Panc1 (cell line): Measurements from ENCODE around the gene FAM13A. TPM values are rescaled to one million over a fixed set of nuclear protein-coding genes. Genes with fewer than 3 reads are reported as not detected.

Source experiments
- ATAC-seq: fragments of 200-7000 bp; cut with Tn5 transposase; 2 replicates; pipeline ENCODE4 v1.9.1; 2020; ENCODE audit warnings: mild to moderate bottlenecking, moderate library complexity
- BruUV-seq: library from RNA; stranded (reverse); fragments of 400-500 nt; replicated peaks from 2 replicates; lab custom pipeline; 2021; lab: Mats Ljungman, UMichigan
- CTCF ChIA-PET: fragments of 300-600 bp; sonication (Branson Sonifier 250); formaldehyde crosslinking; loops from one replicate; lab custom pipeline; 2022; ENCODE audit warnings: antibody characterized with exemption; lab: Charles Lee
- POLR2A ChIA-PET: fragments of 300-600 bp; sonication (Branson Sonifier 250); formaldehyde crosslinking; loops from one replicate; lab custom pipeline; 2022; ENCODE audit warnings: antibody characterized with exemption; lab: Charles Lee
- DNase-seq: peaks from one replicate; pipeline ENCODE4 v3.0.0-alpha.2; 2010; ENCODE audit warnings: low read depth, low spot score
- H3K27ac ChIP-seq: 2 replicates; pipeline ENCODE4 v1.5.1; 2011; ENCODE audit warnings: mild to moderate bottlenecking, low read length, inconsistent platforms
- H3K27me3 ChIP-seq: fragments of 200-500 bp; sonication (Bioruptor generic); 2 replicates; pipeline ENCODE4 v1.6.0; 2014; ENCODE audit warnings: low read length, inconsistent platforms; ENCODE audit not compliant: control insufficient read depth, insufficient read depth
- H3K36me3 ChIP-seq: fragments of 200-500 bp; sonication (Bioruptor generic); 2 replicates; pipeline ENCODE4 v1.5.1; 2014; ENCODE audit warnings: inconsistent platforms, mild to moderate bottlenecking, low read length, moderate library complexity; ENCODE audit not compliant: control insufficient read depth, insufficient read depth
- H3K4me1 ChIP-seq: 2 replicates; pipeline ENCODE4 v1.5.1; 2011; ENCODE audit warnings: inconsistent platforms, mild to moderate bottlenecking, low read length, moderate library complexity; ENCODE audit not compliant: control insufficient read depth, insufficient read depth
- H3K4me3 ChIP-seq, 2 experiments: 2 replicates each; pipeline ENCODE4 v1.5.1; 2011 to 2012; ENCODE audit warnings: low read depth in 2 of 2, low read length in 2 of 2, mild to moderate bottlenecking in 2 of 2, inconsistent platforms in 1 of 2, moderate library complexity in 1 of 2
- H3K9me3 ChIP-seq: fragments of 200-500 bp; sonication (Bioruptor generic); 2 replicates; pipeline ENCODE4 v1.5.1; 2014; ENCODE audit warnings: low read depth, mild to moderate bottlenecking, inconsistent platforms, low read length, moderate library complexity; ENCODE audit not compliant: control insufficient read depth, insufficient read depth
- POLR2AphosphoS5 ChIP-seq: IDR thresholded peaks from 2 replicates; pipeline ENCODE4 v1.6.1; 2012; ENCODE audit warnings: mild to moderate bottlenecking, low read depth, low read length, moderate library complexity
- SIN3A ChIP-seq: IDR thresholded peaks from 2 replicates; pipeline ENCODE4 v1.6.1; 2012; ENCODE audit warnings: low read depth, mild to moderate bottlenecking, low read length, moderate library complexity, borderline replicate concordance; ENCODE audit not compliant: insufficient read depth
- TCF7L2 ChIP-seq: IDR thresholded peaks from 2 replicates; pipeline ENCODE4 v1.6.1; 2011; ENCODE audit warnings: mild to moderate bottlenecking, low read depth, low read length, inconsistent platforms
- in situ Hi-C: cut with HindIII; loops from 2 replicates; pipeline ENCODE4 v1.10.0; 2016; ENCODE audit warnings: low sequenced_read_pairs, low pct_unique_long_range_greater_than_20kb
- intact Hi-C: fragments of 100-400 bp; cut with micrococcal nuclease; formaldehyde crosslinking; loops from one replicate; pipeline ENCODE4 v1.10.0; 2022; ENCODE audit not compliant: unreplicated experiment
- total RNA-seq: library from RNA; stranded (reverse); gene quantifications from one replicate; pipeline ENCODE4 v1.2.1, GENCODE V29; 2021; ENCODE audit not compliant: unreplicated experiment
- TF ChIP-seq, protein P1 (sequence below), 2 experiments: IDR thresholded peaks; 2 replicates each; pipeline ENCODE4 v1.6.1; 2011 to 2012; ENCODE audit warnings: low read depth in 2 of 2, control low read depth in 1 of 2, low read length in 1 of 2, mild to moderate bottlenecking in 1 of 2, moderate library complexity in 1 of 2; ENCODE audit not compliant: insufficient read depth in 1 of 2
- TF ChIP-seq, protein P2 (sequence below): fragments of 450-650 bp; IDR thresholded peaks from 2 replicates; pipeline ENCODE4 v1.5.1; 2017; ENCODE audit warnings: mild to moderate bottlenecking

FAM13A gene
- total RNA-seq, 1 experiment from 2014 or later: 5.8 TPM

DNA sequence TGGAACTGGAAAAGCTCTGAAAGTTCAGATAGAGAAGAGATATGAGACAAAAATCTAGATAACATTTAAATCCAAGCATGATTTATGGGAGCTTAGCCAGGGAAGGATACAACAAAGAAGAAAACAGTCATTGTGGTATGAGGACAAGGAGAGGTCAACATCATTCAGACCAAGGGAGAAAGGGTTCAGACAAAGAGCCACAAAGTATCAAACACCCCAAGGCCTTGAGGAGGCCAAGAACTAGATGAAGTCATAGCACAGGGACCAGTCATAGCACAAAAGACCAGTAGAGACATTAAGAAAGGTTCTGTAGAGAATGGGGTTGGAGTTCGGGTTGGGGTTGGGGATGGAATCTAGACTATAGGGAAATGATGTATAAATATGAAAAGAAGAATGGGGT is 282.0 kb downstream of the FAM13A start:
- in situ Hi-C loops (no loop called here), intact Hi-C loops (no loop called here)
- Histone ChIP-seq H3K27ac (no peak overlapping the region), H3K4me3 (no peak overlapping the region), H3K4me1 (no peaks in the 10 kb centered on the region), H3K9me3 (no peaks in the 10 kb centered on the region), H3K27me3 (no peaks in the 10 kb centered on the region), H3K36me3 (no peaks in the 10 kb centered on the region)
- DNase-seq (no peak), ATAC-seq (no peak)
- BruUV-seq: no TSS peak
- CTCF ChIA-PET: no interaction called here
- TF ChIP-seq POLR2AphosphoS5 (no peak), SIN3A (no peak), TCF7L2 (no peak)
- TF ChIP-seq, protein P1, sequence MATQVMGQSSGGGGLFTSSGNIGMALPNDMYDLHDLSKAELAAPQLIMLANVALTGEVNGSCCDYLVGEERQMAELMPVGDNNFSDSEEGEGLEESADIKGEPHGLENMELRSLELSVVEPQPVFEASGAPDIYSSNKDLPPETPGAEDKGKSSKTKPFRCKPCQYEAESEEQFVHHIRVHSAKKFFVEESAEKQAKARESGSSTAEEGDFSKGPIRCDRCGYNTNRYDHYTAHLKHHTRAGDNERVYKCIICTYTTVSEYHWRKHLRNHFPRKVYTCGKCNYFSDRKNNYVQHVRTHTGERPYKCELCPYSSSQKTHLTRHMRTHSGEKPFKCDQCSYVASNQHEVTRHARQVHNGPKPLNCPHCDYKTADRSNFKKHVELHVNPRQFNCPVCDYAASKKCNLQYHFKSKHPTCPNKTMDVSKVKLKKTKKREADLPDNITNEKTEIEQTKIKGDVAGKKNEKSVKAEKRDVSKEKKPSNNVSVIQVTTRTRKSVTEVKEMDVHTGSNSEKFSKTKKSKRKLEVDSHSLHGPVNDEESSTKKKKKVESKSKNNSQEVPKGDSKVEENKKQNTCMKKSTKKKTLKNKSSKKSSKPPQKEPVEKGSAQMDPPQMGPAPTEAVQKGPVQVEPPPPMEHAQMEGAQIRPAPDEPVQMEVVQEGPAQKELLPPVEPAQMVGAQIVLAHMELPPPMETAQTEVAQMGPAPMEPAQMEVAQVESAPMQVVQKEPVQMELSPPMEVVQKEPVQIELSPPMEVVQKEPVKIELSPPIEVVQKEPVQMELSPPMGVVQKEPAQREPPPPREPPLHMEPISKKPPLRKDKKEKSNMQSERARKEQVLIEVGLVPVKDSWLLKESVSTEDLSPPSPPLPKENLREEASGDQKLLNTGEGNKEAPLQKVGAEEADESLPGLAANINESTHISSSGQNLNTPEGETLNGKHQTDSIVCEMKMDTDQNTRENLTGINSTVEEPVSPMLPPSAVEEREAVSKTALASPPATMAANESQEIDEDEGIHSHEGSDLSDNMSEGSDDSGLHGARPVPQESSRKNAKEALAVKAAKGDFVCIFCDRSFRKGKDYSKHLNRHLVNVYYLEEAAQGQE (IDR thresholded peaks at IDR 0.05; ENCODE audit: insufficient read depth in 1 of 2, low read depth in 2 of 2, low read length in 1 of 2): no peak
- TF ChIP-seq, protein P2, sequence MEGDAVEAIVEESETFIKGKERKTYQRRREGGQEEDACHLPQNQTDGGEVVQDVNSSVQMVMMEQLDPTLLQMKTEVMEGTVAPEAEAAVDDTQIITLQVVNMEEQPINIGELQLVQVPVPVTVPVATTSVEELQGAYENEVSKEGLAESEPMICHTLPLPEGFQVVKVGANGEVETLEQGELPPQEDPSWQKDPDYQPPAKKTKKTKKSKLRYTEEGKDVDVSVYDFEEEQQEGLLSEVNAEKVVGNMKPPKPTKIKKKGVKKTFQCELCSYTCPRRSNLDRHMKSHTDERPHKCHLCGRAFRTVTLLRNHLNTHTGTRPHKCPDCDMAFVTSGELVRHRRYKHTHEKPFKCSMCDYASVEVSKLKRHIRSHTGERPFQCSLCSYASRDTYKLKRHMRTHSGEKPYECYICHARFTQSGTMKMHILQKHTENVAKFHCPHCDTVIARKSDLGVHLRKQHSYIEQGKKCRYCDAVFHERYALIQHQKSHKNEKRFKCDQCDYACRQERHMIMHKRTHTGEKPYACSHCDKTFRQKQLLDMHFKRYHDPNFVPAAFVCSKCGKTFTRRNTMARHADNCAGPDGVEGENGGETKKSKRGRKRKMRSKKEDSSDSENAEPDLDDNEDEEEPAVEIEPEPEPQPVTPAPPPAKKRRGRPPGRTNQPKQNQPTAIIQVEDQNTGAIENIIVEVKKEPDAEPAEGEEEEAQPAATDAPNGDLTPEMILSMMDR: no peak
- POLR2A ChIA-PET: no interaction called here

DNA sequence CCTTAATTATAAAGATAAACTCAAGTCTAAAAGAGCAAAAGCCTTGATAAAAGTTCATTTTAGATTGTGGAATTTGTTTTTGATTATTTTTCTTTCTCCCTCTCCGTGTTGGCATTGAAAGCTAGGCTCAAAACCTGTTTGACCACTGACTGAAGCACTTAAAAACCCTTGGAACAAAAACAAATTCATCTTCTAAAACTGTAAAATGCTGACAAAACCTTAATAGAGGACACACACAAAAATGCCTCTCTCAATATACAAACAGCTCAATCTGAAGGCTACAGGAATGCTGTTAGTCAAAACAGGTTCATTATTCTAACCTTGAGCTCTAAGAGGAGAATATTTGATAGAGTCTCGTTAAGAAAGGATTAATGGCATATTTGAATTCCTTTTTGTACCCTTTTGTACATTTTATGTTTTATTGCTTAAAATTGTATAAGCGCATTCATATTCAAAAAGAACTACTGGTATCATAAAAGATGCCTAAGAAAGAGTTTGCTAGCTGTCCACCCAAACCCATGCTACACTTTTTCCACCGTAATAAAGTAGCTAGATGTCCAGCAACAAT is 285.0 kb downstream of the FAM13A start:
- CTCF ChIA-PET: no interaction called here
- in situ Hi-C loops: no loop called here

More for the DNA sequence above, 285.0 kb downstream of the FAM13A start:
- ATAC-seq (no peak), DNase-seq (no peak)
- no peak for TF ChIP-seq TCF7L2
- TF ChIP-seq, protein P1 (IDR thresholded peaks at IDR 0.05; ENCODE audit: insufficient read depth in 1 of 2, low read depth in 2 of 2, low read length in 1 of 2): no peak
- TF ChIP-seq, protein P2: no peak
- TF ChIP-seq POLR2AphosphoS5: no peak
- TF ChIP-seq SIN3A: no peak
- Histone ChIP-seq H3K36me3 (no peaks in the 10 kb centered on the region), H3K4me1 (no peaks in the 10 kb centered on the region), H3K9me3 (no peaks in the 10 kb centered on the region), H3K27me3 (no peaks in the 10 kb centered on the region), H3K27ac (no peak overlapping the region), H3K4me3 (no peak overlapping the region)
- no TSS peak for BruUV-seq
- intact Hi-C loops: no loop called here
- POLR2A ChIA-PET: no interaction called here
